Spleen (tissue), 11 donors: Measurements from ENCODE around the gene NRDC. TPM values are rescaled to one million over a fixed set of nuclear protein-coding genes. Genes with fewer than 3 reads are reported as not detected.
"Not testable (repeated sequence)": the region's sequence is repeated elsewhere in the genome, so short reads cannot be mapped to it uniquely, and the experiment has no call there.

Experiments
- DNase-seq: peaks from one replicate; pipeline ENCODE4 v3.0.0-alpha.2; 2020
- H3K27ac ChIP-seq, 8 donors: fragments of 200-600 bp; sonication (generic) in 7 of 8; 1 replicate in 4 of 8; 2 replicates in 4 of 8; pipeline versions ENCODE4 v1.5.0 to v1.8.0; 2016 to 2021; ENCODE audit warnings: inconsistent platforms in 4 of 8, mild to moderate bottlenecking in 4 of 8, moderate library complexity in 1 of 8
- H3K27me3 ChIP-seq, 7 donors: fragments of 200-600 bp; sonication (generic) in 6 of 7; replicated peaks in 1 of 7; 1 replicate in 4 of 7; 2 replicates in 3 of 7; pipeline versions ENCODE4 v1.5.0 to v1.8.0; 2016 to 2021; ENCODE audit warnings: inconsistent platforms in 3 of 7, mild to moderate bottlenecking in 1 of 7
- H3K36me3 ChIP-seq, 6 donors: fragments of 200-600 bp; sonication (generic) in 5 of 6; 1 replicate in 4 of 6; 2 replicates in 2 of 6; pipeline versions ENCODE4 v1.5.0 to v1.8.0; 2016 to 2021; ENCODE audit warnings: inconsistent platforms in 2 of 6
- H3K4me1 ChIP-seq, 6 donors: fragments of 200-600 bp; sonication (generic) in 5 of 6; 1 replicate in 3 of 6; 2 replicates in 3 of 6; pipeline versions ENCODE4 v1.5.0 to v1.8.0; 2016 to 2021; ENCODE audit warnings: inconsistent platforms in 3 of 6
- H3K4me3 ChIP-seq, 8 donors: fragments of 200-600 bp; sonication (generic) in 7 of 8; 1 replicate in 4 of 8; 2 replicates in 4 of 8; pipeline versions ENCODE4 v1.5.0 to v1.8.0; 2016 to 2021; ENCODE audit warnings: inconsistent platforms in 4 of 8, mild to moderate bottlenecking in 4 of 8, moderate library complexity in 2 of 8
- H3K9me3 ChIP-seq, 8 donors: fragments of 200-600 bp; sonication (generic) in 7 of 8; 1 replicate in 4 of 8; 2 replicates in 4 of 8; pipeline versions ENCODE4 v1.5.0 to v1.8.0; 2016 to 2021; ENCODE audit warnings: inconsistent platforms in 4 of 8
- POLR2A ChIP-seq, 3 donors: fragments of 450-650 bp; IDR thresholded peaks; one replicate each; pipeline ENCODE4 v1.5.1; 2017; ENCODE audit warnings: antibody characterized with exemption in 3 of 3, mild to moderate bottlenecking in 1 of 3
- POLR2AphosphoS5 ChIP-seq, 3 donors: sonication (generic); formaldehyde crosslinking; IDR thresholded peaks; one replicate each; pipeline ENCODE4 v1.5.1; 2017; ENCODE audit warnings: antibody characterized with exemption in 3 of 3
- WGBS, 5 donors: extraction: QIAGEN DNeasy Blood & Tissue Kit in 3 of 5; methylation state at CpG; one replicate each; pipeline versions ENCODE4 v1.1.5 to v1.1.7; 2013 to 2018; 5-methylcytosine and 5-hydroxymethylcytosine counted together
- intact Hi-C: fragments of 100-400 bp; cut with DNase I; formaldehyde crosslinking; loops from one replicate; pipeline ENCODE4 v1.15.0; 2023; ENCODE audit warnings: low total_unique reads
- polyA plus RNA-seq, 3 donors: library from polyadenylated mRNA; stranded (reverse); fragments of 200-250 nt; gene quantifications; one replicate each; pipeline ENCODE4 v1.2.1, GENCODE V29; 2013
- total RNA-seq, 7 donors: library from RNA; depleted of rRNA in 3 of 7; stranded (reverse); fragments of >200 nt in 3 of 7; fragmentation: NEBNext Ultra II Directional in 4 of 7; extraction: Animal tissue kit (Norgen Biotek cat#: 25700) in 4 of 7; gene quantifications; one replicate each; pipeline versions ENCODE4 v1.1.0 to v1.2.1, GENCODE V29; 2016 to 2021
- TF ChIP-seq, protein P1 (sequence below), 11 experiments: fragments of 200-600 bp in 7 of 11; fragments of 450-650 bp in 4 of 11; sonication (generic) in 4 of 11; IDR thresholded peaks in 8 of 11; conservative IDR thresholded peaks in 3 of 11; 1 replicate in 7 of 11; 2 replicates in 4 of 11; pipeline versions ENCODE4 v1.4.0 to v1.8.0; 2016 to 2021; ENCODE audit warnings: antibody characterized with exemption in 11 of 11, inconsistent platforms in 4 of 11, mild to moderate bottlenecking in 1 of 11
- donor health status: healthy with polysubstance abuse.
- donor health status: DM: no; HTN: no; CAD: no; lungs with moderate emphysema.
- donor health status: DM: no; HTN: no; CAD: no.
- donor health status: Bipolar disorder and iron deficiency.
- donor health status: healthy.
- donor health status: DM: no; HTN: no; CAD: no.
- donor health status: DM: yes; HTN: yes; CAD: no.

NRDC gene
- total and polyA plus RNA-seq, 10 donors = 61.3 to 189 (median 120) TPM

GRCh38 chr1:51901151-51901550, 22.6 kb upstream of the NRDC start:
- Histone ChIP-seq H3K9me3 (no peaks in the 10 kb centered on the region), H3K27ac (no peak overlapping the region), H3K36me3 (no peaks in the 10 kb centered on the region), H3K4me3 (no peak overlapping the region), H3K27me3 (peaks cover 0 to 46% (median 11%) of the 10 kb centered on the region in 7 donors), H3K4me1 (no peaks in the 10 kb centered on the region)
- 89 to 95% (median 94%) methylated on average over 4 of the region's 4 CpGs for WGBS, 5 donors
- no peak for DNase-seq
- TF ChIP-seq POLR2AphosphoS5 (IDR thresholded peaks at IDR 0.05) (no peak), POLR2A (IDR thresholded peaks at IDR 0.05) (no peak)
- TF ChIP-seq, protein P1, sequence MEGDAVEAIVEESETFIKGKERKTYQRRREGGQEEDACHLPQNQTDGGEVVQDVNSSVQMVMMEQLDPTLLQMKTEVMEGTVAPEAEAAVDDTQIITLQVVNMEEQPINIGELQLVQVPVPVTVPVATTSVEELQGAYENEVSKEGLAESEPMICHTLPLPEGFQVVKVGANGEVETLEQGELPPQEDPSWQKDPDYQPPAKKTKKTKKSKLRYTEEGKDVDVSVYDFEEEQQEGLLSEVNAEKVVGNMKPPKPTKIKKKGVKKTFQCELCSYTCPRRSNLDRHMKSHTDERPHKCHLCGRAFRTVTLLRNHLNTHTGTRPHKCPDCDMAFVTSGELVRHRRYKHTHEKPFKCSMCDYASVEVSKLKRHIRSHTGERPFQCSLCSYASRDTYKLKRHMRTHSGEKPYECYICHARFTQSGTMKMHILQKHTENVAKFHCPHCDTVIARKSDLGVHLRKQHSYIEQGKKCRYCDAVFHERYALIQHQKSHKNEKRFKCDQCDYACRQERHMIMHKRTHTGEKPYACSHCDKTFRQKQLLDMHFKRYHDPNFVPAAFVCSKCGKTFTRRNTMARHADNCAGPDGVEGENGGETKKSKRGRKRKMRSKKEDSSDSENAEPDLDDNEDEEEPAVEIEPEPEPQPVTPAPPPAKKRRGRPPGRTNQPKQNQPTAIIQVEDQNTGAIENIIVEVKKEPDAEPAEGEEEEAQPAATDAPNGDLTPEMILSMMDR (IDR thresholded peaks at IDR 0.05 in 8 of 11, conservative IDR thresholded peaks at IDR 0.05 in 3 of 11) = no peak
- intact Hi-C loops = no loop called here

- TF ChIP-seq, protein P1 (IDR thresholded peaks at IDR 0.05 in 8 of 11, conservative IDR thresholded peaks at IDR 0.05 in 3 of 11) = no peak
- TF ChIP-seq POLR2A (IDR thresholded peaks at IDR 0.05) = no peak
- no peak for TF ChIP-seq POLR2AphosphoS5 (IDR thresholded peaks at IDR 0.05)
- Histone ChIP-seq H3K36me3 (no peaks in the 10 kb centered on the region), H3K9me3 (no peaks in the 10 kb centered on the region), H3K4me1 (no peaks in the 10 kb centered on the region), H3K27me3 (peaks cover 0 to 57% (median 11%) of the 10 kb centered on the region in 7 donors), H3K4me3 (no peak overlapping the region), H3K27ac (no peak overlapping the region)
- DNase-seq = no peak
- intact Hi-C loops = no loop called here
- 74 to 85% (median 78%) methylated on average over 10 of the region's 10 CpGs for WGBS, 5 donors
Observed at GRCh38 chr1:51899022-51899421, 20.5 kb upstream of the NRDC start.

DNA sequence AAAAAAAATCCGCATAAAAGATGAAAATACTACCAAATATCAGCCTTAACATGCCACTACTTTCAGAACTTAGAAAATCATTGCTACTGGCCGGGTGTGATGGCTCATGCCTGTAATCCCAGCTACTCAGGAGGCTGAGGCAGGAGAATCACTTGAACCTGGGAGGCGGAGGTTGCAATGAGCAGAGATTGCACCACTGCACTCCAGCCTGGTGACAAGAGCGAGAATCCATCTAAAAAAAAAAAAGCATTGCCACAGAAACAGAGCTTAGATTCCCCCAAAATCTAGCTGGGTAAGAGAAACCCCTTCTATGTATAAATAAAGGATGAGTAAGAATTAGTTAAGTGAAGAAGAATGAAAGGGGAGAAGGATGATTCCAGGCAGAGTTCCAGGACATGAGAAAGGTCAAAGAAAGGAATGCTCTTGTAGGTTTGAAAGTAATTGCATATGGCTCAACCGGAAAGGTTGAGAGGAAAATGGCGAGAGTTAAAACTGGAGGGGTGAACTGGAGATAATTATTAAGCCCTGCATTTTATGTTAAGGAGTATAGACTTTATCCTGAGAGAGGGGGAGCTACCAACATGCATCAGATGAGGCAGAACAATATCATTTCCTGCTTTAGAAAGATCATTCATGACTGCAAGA, 19.7 kb upstream of the NRDC start:
- TF ChIP-seq POLR2AphosphoS5 (IDR thresholded peaks at IDR 0.05) = no peak
- TF ChIP-seq POLR2A (IDR thresholded peaks at IDR 0.05) = no peak
- TF ChIP-seq, protein P1 (IDR thresholded peaks at IDR 0.05 in 8 of 11, conservative IDR thresholded peaks at IDR 0.05 in 3 of 11) = no peak
- H3K27ac ChIP-seq = no peak overlapping the region
- 70 to 79% (median 76%) methylated on average over 6 of the region's 6 CpGs for WGBS, 5 donors
- no peaks in the 10 kb centered on the region for H3K36me3 ChIP-seq
- H3K4me1 ChIP-seq = no peaks in the 10 kb centered on the region
- no peaks in the 10 kb centered on the region for H3K9me3 ChIP-seq
- H3K4me3 ChIP-seq = no peak overlapping the region
- H3K27me3 ChIP-seq = peaks cover 0 to 61% (median 11%) of the 10 kb centered on the region in 7 donors
- DNase-seq = no peak
- intact Hi-C loops = no loop called here

DNA sequence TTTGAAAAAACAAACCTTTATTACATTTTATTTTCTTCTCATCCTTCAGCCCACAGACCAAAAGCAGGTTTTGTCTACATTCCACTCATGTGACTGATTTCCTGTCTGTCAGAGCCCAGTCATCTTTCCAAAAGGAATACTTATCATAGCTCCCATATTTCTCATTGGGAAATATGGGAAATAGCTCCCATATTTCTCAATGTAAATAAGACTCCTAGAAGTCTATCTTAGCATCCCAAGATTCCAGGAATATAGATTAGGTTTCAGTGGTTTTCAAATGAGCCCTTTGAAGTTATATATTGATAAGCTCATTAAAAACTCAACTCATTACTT, 19.1 kb upstream of the NRDC start:
- H3K4me3 ChIP-seq = no peak overlapping the region
- no peak overlapping the region for H3K27ac ChIP-seq
- H3K36me3 ChIP-seq = no peaks in the 10 kb centered on the region
- no peak for DNase-seq
- TF ChIP-seq POLR2AphosphoS5 (IDR thresholded peaks at IDR 0.05) (no peak), POLR2A (IDR thresholded peaks at IDR 0.05) (no peak)
- TF ChIP-seq, protein P1 (IDR thresholded peaks at IDR 0.05 in 8 of 11, conservative IDR thresholded peaks at IDR 0.05 in 3 of 11) = no peak
- no peaks in the 10 kb centered on the region for H3K4me1 ChIP-seq
- H3K9me3 ChIP-seq = no peaks in the 10 kb centered on the region
- peaks cover 0 to 66% (median 11%) of the 10 kb centered on the region in 7 donors for H3K27me3 ChIP-seq
- intact Hi-C loops = loop anchor here (2.0 kb wide), 1 partner anchor 105 kb away; no protein-coding TSS in a partner anchor

DNA sequence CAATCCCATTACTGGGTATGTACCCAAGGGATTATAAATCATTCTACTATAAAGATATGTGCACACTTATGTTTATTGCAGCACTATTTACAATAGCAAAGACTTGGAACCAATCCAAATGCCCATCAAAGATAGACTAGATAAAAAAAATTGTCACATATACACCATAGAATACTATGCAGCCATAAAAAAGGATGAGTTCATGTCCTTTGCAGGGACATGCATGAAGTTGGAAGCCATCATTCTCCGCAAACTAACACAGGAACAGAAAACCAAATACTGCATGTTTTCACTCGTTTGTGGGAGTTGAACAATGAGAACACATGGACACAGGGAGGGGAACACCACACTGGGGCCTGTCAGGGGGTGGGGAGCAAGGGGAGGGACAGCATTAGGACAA, 16.2 kb upstream of the NRDC start:
- H3K4me3 ChIP-seq, H3K36me3 ChIP-seq, H3K9me3 ChIP-seq, DNase-seq, H3K4me1 ChIP-seq, H3K27ac ChIP-seq, intact Hi-C loops: not testable (repeated sequence)
- H3K27me3 ChIP-seq = peaks cover 0 to 77% (median 11%) of the 10 kb centered on the region in 7 donors
- WGBS, 5 donors = 65 to 82% (median 75%) methylated on average over 2 of the region's 2 CpGs
